Cardiac muscle cell (in vitro differentiated cells and primary cell): Measurements from ENCODE around the gene SCRN1. TPM values are rescaled to one million over a fixed set of nuclear protein-coding genes. Genes with fewer than 3 reads are reported as not detected.

ENCODE experiments used
- DNase-seq, 2 donors: peaks; one replicate each; pipeline versions ENCODE4 v3.0.0 to v3.0.0-alpha.2; 2010 to 2017; ENCODE audit warnings: low read depth in 1 of 2, low spot score in 1 of 2
- H3K27ac ChIP-seq: fragments of 200-600 bp; sonication (generic); 2 replicates; pipeline ENCODE4 v1.5.1; 2016
- H3K27me3 ChIP-seq: fragments of 200-600 bp; sonication (generic); 2 replicates; pipeline ENCODE4 v1.6.0; 2016; ENCODE audit warnings: control low read depth
- H3K36me3 ChIP-seq: fragments of 200-600 bp; sonication (generic); 2 replicates; pipeline ENCODE4 v1.5.1; 2016; ENCODE audit warnings: control low read depth
- H3K4me1 ChIP-seq: fragments of 200-600 bp; sonication (generic); 2 replicates; pipeline ENCODE4 v1.8.1; 2017; ENCODE audit warnings: low read depth, mild to moderate bottlenecking, mixed run types
- H3K4me3 ChIP-seq: fragments of 200-600 bp; sonication (generic); 2 replicates; pipeline ENCODE4 v1.5.1; 2016; ENCODE audit warnings: mild to moderate bottlenecking
- H3K9me3 ChIP-seq: fragments of 200-600 bp; sonication (generic); 2 replicates; pipeline ENCODE4 v1.5.1; 2017; ENCODE audit warnings: low read depth, mild to moderate bottlenecking, control low read depth
- CTCF ChIP-seq: IDR thresholded peaks from 2 replicates; pipeline ENCODE4 v1.5.1; 2012; ENCODE audit warnings: low read depth, mild to moderate bottlenecking, low read length
- polyA plus RNA-seq: library from polyadenylated mRNA; unstranded; fragments of >200 nt; fragmentation: Nextera tagmentation; extraction: Ambion mirVana; gene quantifications from 2 replicates; pipeline ENCODE4 v1.2.1, GENCODE V29; 2016
- total RNA-seq: library from RNA; depleted of rRNA; stranded (reverse); fragments of >200 nt; gene quantifications from 2 replicates; pipeline ENCODE4 v1.2.3, GENCODE V29; 2016

The SCRN1 gene
- total and polyA plus RNA-seq, 2 experiments from 2014 or later: 34.3 to 48.2 TPM

GRCh38 chr7:30026229-30027064 is 36.8 kb upstream of the SCRN1 start, which contains the start of gene FKBP14:
FKBP14 (minus strand) TSS chr7:30026702; CDS start chr7:30026508, 194 bp downstream.
- no peaks in the 10 kb centered on the region for H3K36me3 ChIP-seq
- TF ChIP-seq CTCF: no peak
- peak; percentile 99 to 100 for DNase-seq
- peak within 1 kb of the TSS; percentile 89 for H3K27ac ChIP-seq
- peaks cover 31% of the 10 kb centered on the region for H3K4me1 ChIP-seq
- no peaks in the 10 kb centered on the region for H3K27me3 ChIP-seq
- H3K9me3 ChIP-seq: no peaks in the 10 kb centered on the region
- peak within 1 kb of the TSS; percentile 88 for H3K4me3 ChIP-seq

- DNase-seq: no peak
- Histone ChIP-seq H3K4me3 (no peak overlapping the region), H3K4me1 (peaks cover 14% of the 10 kb centered on the region), H3K27ac (no peak overlapping the region), H3K9me3 (no peaks in the 10 kb centered on the region), H3K36me3 (peaks cover 7% of the 10 kb centered on the region), H3K27me3 (no peaks in the 10 kb centered on the region)
- no peak for TF ChIP-seq CTCF
Measured at GRCh38 chr7:30023524-30023923, 33.9 kb upstream of the SCRN1 start.

GRCh38 chr7:30022991-30023390 is 33.4 kb upstream of the SCRN1 start:
- Histone ChIP-seq H3K4me3 (no peak overlapping the region), H3K36me3 (peaks cover 12% of the 10 kb centered on the region), H3K4me1 (peaks cover 14% of the 10 kb centered on the region), H3K27ac (no peak overlapping the region), H3K27me3 (no peaks in the 10 kb centered on the region), H3K9me3 (no peaks in the 10 kb centered on the region)
- DNase-seq: no peak
- TF ChIP-seq CTCF: no peak

- no peak overlapping the region for H3K27ac ChIP-seq
- TF ChIP-seq CTCF: no peak
- DNase-seq: no peak
- H3K27me3 ChIP-seq: no peaks in the 10 kb centered on the region
- H3K4me3 ChIP-seq: no peak overlapping the region
- H3K4me1 ChIP-seq: peaks cover 7% of the 10 kb centered on the region
- no peaks in the 10 kb centered on the region for H3K9me3 ChIP-seq
- peaks cover 12% of the 10 kb centered on the region for H3K36me3 ChIP-seq
Measured at GRCh38 chr7:30020535-30020934, 30.9 kb upstream of the SCRN1 start.

- TF ChIP-seq CTCF: no peak
- no peak for DNase-seq
- Histone ChIP-seq H3K4me1 (peaks cover 1% of the 10 kb centered on the region), H3K27ac (no peak overlapping the region), H3K27me3 (no peaks in the 10 kb centered on the region), H3K36me3 (peaks cover 13% of the 10 kb centered on the region), H3K4me3 (no peak overlapping the region), H3K9me3 (no peaks in the 10 kb centered on the region)
Measured at GRCh38 chr7:30019960-30020359, 30.4 kb upstream of the SCRN1 start.
